Activated CD8-positive, alpha-beta memory T cell treated with anti-CD3 and anti-CD28 coated beads, Interleukin-2, amount 10 ng/mL, durations not matched to agents 7 days and 5 days (primary cell): ENCODE results near the gene DMTF1. TPM values are rescaled to one million over a fixed set of nuclear protein-coding genes. Genes with fewer than 3 reads are reported as not detected.
"Not testable (repeated sequence)": the region's sequence is repeated elsewhere in the genome, so short reads cannot be mapped to it uniquely, and the experiment has no call there.

Experiments used
- ATAC-seq: fragments of 150-1000 bp; cut with Tn5 transposase; one replicate; pipeline ENCODE4 v1.10.0; 2021; ENCODE audit warnings: moderate library complexity
- CTCF ChIA-PET: fragments of 350-600 bp; sonication (Branson Sonifier 250); formaldehyde crosslinking; loops from one replicate; lab custom pipeline; 2021; ENCODE audit warnings: antibody characterized with exemption; lab: Charles Lee
- DNase-seq: peaks from one replicate; pipeline ENCODE4 v3.0.0-alpha.2; 2020
- H3K27ac Mint-ChIP-seq: one replicate; pipeline ENCODE4 v1.8.0; 2021; ENCODE audit warnings: mild to moderate bottlenecking, mixed read lengths
- H3K27me3 Mint-ChIP-seq: one replicate; pipeline ENCODE4 v1.8.0; 2021; ENCODE audit warnings: mixed read lengths
- H3K36me3 Mint-ChIP-seq: one replicate; pipeline ENCODE4 v1.8.0; 2021; ENCODE audit warnings: mild to moderate bottlenecking, mixed read lengths
- H3K4me1 Mint-ChIP-seq: one replicate; pipeline ENCODE4 v1.8.0; 2021; ENCODE audit warnings: mixed read lengths
- H3K4me3 Mint-ChIP-seq: one replicate; pipeline ENCODE4 v1.8.0; 2021; ENCODE audit warnings: mild to moderate bottlenecking, moderate library complexity, mixed read lengths
- H3K9me3 Mint-ChIP-seq: one replicate; pipeline ENCODE4 v1.8.0; 2022; ENCODE audit warnings: low read depth, mixed read lengths
- total RNA-seq, 2 experiments: library from RNA; stranded (reverse); gene quantifications; one replicate each; pipeline ENCODE4 v1.2.3, GENCODE V29; 2021

DMTF1 gene
- total RNA-seq, 2 experiments from 2014 or later, result 104 to 121 TPM

DNA sequence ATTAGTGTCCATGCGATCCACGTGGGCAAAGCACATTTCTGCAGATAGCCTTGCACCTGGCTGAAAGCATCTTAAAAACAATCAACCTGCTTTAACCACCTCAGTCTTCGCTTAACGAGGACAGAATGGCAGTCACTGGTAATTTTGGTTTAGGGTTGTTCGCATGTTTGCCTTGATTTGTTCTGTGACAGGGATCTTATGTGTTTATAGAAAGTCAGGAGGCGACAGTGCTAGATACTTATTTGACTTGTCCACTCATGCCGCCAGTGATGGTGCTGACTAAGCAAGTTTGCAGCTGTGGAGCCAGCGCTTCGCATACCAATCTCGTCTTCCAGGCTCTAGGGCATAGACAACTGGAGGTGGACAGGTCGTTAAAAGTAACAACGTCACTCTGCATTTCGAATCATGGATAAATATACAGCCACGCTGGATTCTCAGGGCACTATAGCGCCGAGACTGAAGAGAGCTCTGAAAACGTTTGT, 68.5 kb downstream of the DMTF1 start:
- H3K36me3 Mint-ChIP-seq, result peaks cover 4% of the 10 kb centered on the region
- no peaks in the 10 kb centered on the region for H3K9me3 Mint-ChIP-seq
- peaks cover 25% of the 10 kb centered on the region for H3K4me1 Mint-ChIP-seq
- no peak for ATAC-seq
- peak overlapping the region; percentile 14 for H3K27ac Mint-ChIP-seq
- DNase-seq, result no peak
- H3K4me3 Mint-ChIP-seq, result peak overlapping the region; percentile 97
- CTCF ChIA-PET, result interaction anchor here (1.0 to 7.1 kb wide), 6 partner anchors 8 to 72 kb away, joined by 3 to 42 read pairs (median 4); partner anchors contain the start of gene DMTF1
- peaks cover 10% of the 10 kb centered on the region for H3K27me3 Mint-ChIP-seq

DNA sequence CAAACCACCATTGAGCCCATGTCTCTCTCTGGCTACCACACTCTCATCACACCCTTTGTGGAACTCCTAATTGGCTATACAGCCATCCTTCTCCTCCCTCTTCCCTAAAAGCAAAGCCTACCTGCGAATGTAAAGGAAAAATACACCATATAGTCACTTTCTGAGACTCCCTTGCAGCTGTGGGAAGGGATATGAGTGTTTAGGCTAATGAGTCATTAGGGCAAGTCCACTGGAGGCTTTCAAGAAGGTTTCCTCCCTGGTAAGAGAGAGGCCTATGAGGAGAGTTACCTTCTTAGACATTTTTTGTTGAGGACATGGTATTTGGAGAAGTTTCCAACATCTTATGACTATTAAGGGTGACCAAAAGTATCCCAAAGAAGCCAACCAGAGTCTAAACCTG, 71.4 kb downstream of the DMTF1 start:
- H3K4me3 Mint-ChIP-seq, result no peak overlapping the region
- H3K36me3 Mint-ChIP-seq, result peaks cover 2% of the 10 kb centered on the region
- no peak overlapping the region for H3K27ac Mint-ChIP-seq
- no peak for DNase-seq
- ATAC-seq, result no peak
- H3K9me3 Mint-ChIP-seq, result no peaks in the 10 kb centered on the region
- CTCF ChIA-PET, result interaction anchor here (1.1 kb wide), 1 partner anchor 31 kb away, joined by 3 read pairs; no protein-coding TSS in a partner anchor
- H3K27me3 Mint-ChIP-seq, result peaks cover 10% of the 10 kb centered on the region
- peaks cover 22% of the 10 kb centered on the region for H3K4me1 Mint-ChIP-seq

GRCh38 chr7:87225696-87226095, 73.4 kb downstream of the DMTF1 start:
- no peak for DNase-seq
- Mint-ChIP-seq H3K27me3 (peaks cover 8% of the 10 kb centered on the region), H3K4me1 (peaks cover 19% of the 10 kb centered on the region), H3K36me3 (no peaks in the 10 kb centered on the region), H3K9me3 (no peaks in the 10 kb centered on the region), H3K4me3 (no peak overlapping the region), H3K27ac (no peak overlapping the region)
- CTCF ChIA-PET, result interaction anchor here (2.3 kb wide), 1 partner anchor 11 kb away, joined by 8 read pairs; no protein-coding TSS in a partner anchor
- no peak for ATAC-seq

- H3K36me3 Mint-ChIP-seq, result no peaks in the 10 kb centered on the region
- no peaks in the 10 kb centered on the region for H3K9me3 Mint-ChIP-seq
- H3K27me3 Mint-ChIP-seq, result peaks cover under 1% of the 10 kb centered on the region
- ATAC-seq (peak; percentile 76), DNase-seq (no peak)
- CTCF ChIA-PET, result interaction anchor here (2.3 kb wide), 1 partner anchor 10 kb away, joined by 8 read pairs; no protein-coding TSS in a partner anchor
- H3K4me3 Mint-ChIP-seq, result no peak overlapping the region
- peaks cover 14% of the 10 kb centered on the region for H3K4me1 Mint-ChIP-seq
- no peak overlapping the region for H3K27ac Mint-ChIP-seq
Measured at GRCh38 chr7:87226495-87226894, 74.2 kb downstream of the DMTF1 start.

DNA sequence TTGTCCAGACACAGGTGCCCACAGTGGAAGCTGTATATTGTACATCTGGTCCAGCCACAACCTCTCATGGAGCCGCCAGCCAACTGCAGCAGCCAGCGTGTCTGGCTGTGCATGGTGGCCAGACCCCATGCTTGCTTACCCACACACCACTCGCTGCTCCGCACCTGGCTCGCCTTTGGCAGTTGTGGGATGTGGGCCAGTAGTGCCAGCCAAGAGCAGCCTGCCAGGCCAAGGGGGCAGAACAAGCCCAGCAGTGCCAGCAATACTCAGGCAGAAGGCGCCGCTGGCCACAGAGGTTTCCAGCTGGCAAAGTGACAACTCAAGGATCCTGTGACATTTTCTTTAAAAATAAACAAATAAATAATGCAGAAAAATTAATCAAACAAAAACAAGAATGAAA, 79.0 kb downstream of the DMTF1 start:
- Mint-ChIP-seq H3K9me3 (no peaks in the 10 kb centered on the region), H3K27ac (no peak overlapping the region), H3K4me3 (no peak overlapping the region), H3K4me1 (peaks cover 10% of the 10 kb centered on the region), H3K27me3 (no peaks in the 10 kb centered on the region), H3K36me3 (no peaks in the 10 kb centered on the region)
- CTCF ChIA-PET, result no interaction called here
- ATAC-seq (no peak), DNase-seq (no peak)

- H3K27me3 Mint-ChIP-seq, result no peaks in the 10 kb centered on the region
- no peak overlapping the region for H3K4me3 Mint-ChIP-seq
- CTCF ChIA-PET, result no interaction called here
- H3K9me3 Mint-ChIP-seq, result no peaks in the 10 kb centered on the region
- ATAC-seq (no peak), DNase-seq (no peak)
- H3K36me3 Mint-ChIP-seq, result no peaks in the 10 kb centered on the region
- no peak overlapping the region for H3K27ac Mint-ChIP-seq
- peaks cover 6% of the 10 kb centered on the region for H3K4me1 Mint-ChIP-seq
Measured at GRCh38 chr7:87231711-87232110, 79.5 kb downstream of the DMTF1 start.

DNA sequence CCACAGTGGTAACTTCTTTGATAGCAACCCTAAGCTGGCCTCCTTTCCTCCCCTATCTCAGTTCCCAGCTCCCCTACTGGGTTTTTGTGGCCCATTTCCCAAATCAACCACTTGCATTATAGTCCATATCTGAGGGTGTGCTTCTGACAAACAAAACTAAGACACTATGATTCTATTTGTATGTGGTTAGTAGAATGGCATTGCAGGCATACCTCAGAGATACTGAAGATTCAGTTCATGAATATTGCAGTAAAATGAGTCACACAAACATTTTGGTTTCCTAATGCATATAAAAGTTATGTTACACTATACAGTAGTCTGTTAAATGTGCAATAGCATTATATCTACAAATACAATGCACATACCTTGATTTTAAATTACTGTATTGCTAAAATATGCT, 82.7 kb downstream of the DMTF1 start:
- H3K9me3 Mint-ChIP-seq, result no peaks in the 10 kb centered on the region
- peaks cover 3% of the 10 kb centered on the region for H3K4me1 Mint-ChIP-seq
- no peak overlapping the region for H3K27ac Mint-ChIP-seq
- CTCF ChIA-PET, result interaction anchor here (0.8 to 1.1 kb wide), 2 partner anchors 19 to 307 kb away, joined by 3 to 4 read pairs; no protein-coding TSS in a partner anchor
- ATAC-seq (no peak), DNase-seq (no peak)
- no peaks in the 10 kb centered on the region for H3K36me3 Mint-ChIP-seq
- peaks cover 2% of the 10 kb centered on the region for H3K27me3 Mint-ChIP-seq
- no peak overlapping the region for H3K4me3 Mint-ChIP-seq

DNA sequence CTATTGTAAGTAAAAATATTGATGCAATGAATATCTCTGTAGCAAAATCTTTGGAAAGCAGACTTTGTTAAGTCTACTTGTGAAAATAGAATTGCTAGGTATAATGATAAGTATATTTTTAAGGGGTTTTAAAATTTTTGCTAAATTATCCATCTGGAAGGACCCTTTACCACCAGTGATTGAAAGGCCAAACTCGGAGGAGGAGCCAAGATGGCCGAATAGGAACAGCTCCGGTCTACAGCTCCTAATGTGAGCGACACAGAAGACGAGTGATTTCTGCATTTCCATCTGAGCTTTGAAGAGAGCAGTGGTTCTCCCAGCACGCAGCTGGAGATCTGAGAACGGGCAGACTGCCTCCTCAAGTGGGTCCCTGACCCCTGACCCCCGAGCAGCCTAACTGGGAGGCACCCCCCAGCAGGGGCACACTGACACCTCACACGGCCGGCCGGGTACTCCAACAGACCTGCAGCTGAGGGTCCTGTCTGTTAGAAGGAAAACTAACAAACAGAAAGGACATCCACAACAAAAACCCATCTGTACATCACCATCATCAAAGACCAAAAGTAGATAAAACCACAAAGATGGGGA, 86.3 kb downstream of the DMTF1 start:
- H3K9me3 Mint-ChIP-seq, H3K27me3 Mint-ChIP-seq, H3K27ac Mint-ChIP-seq, H3K36me3 Mint-ChIP-seq, ATAC-seq, CTCF ChIA-PET, DNase-seq, H3K4me1 Mint-ChIP-seq, H3K4me3 Mint-ChIP-seq: not testable (repeated sequence)

GRCh38 chr7:87245671-87246070, 93.4 kb downstream of the DMTF1 start:
- DNase-seq, H3K4me1 Mint-ChIP-seq, CTCF ChIA-PET, H3K27ac Mint-ChIP-seq, H3K4me3 Mint-ChIP-seq, ATAC-seq, H3K9me3 Mint-ChIP-seq, H3K36me3 Mint-ChIP-seq: not testable (repeated sequence)
- peaks cover 11% of the 10 kb centered on the region for H3K27me3 Mint-ChIP-seq

Other genes with a start within 250 kb of the DMTF1 start
- gene ELAPOR2, start 92.8 kb upstream of the DMTF1 start, total RNA-seq, result 1 to 10 TPM; 2.3 to 3.3 TPM
- 10 to 100 TPM; 32.2 to 42.3 TPM for gene TMEM243, start 67.3 kb downstream of the DMTF1 start, total RNA-seq
- gene CROT, start 193.2 kb downstream of the DMTF1 start, total RNA-seq, result 10 to 100 TPM; 10.3 to 11.5 TPM